ENCODE results near the gene NELL1.

GRCh38 chr11:21567645-21568290 lies 898.4 kb downstream of the NELL1 start:
- no peak for TF ChIP-seq CTCF (IDR thresholded peaks at IDR 0.05)
- no peak for TF ChIP-seq EP300 (IDR thresholded peaks at IDR 0.05)

Measured in upper lobe of left lung (tissue), 4 donors.